GM12892 (cell line): ENCODE measurements around the gene RBFOX1.

Experiments used
- POLR2A ChIP-seq: IDR thresholded peaks from 2 replicates; pipeline ENCODE4 v1.6.1; 2011; ENCODE audit warnings: low read depth, low read length, control low read depth
- POLR2AphosphoS5 ChIP-seq: IDR thresholded peaks from 2 replicates; pipeline ENCODE4 v1.6.1; 2011; ENCODE audit warnings: low read depth, low read length, control low read depth

GRCh38 chr16:7399296-7399695, 66.7 kb downstream of the RBFOX1 start:
- no peak for TF ChIP-seq POLR2AphosphoS5
- no peak for TF ChIP-seq POLR2A
